Stimulated activated CD4-positive, alpha-beta T cell treated with anti-CD3 and anti-CD28 coated beads, TNF-alpha, amount 100 ng/mL, for 4 hours (primary cell): ENCODE measurements around the gene KHDC4.

Source experiments
- DNase-seq, 3 experiments: peaks; one replicate each; pipeline ENCODE4 v3.0.0-alpha.2; 2020; ENCODE audit warnings: low read depth in 3 of 3

KHDC4 gene

DNA sequence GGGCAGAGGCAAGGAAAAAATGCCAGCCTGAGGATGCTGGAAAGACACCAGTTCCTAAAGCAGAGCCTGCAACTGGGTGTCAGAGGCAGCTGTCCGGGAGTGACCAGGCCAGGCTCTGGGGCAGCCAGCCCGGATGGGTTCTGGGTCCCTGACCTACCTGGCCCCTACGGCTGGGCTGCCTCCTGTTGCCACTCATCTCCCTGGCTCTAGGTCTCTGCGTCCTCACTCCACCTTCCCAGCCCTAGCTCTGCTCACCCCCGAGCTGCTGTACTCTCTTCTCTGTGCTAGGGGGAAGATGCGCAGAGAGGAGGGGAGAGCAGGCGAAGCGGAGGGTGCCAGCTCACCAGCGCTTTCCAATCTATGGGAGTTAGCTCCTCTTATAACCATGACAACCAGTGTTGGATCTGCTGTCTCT, 35.2 kb upstream of the KHDC4 start:
- no peak for DNase-seq

DNA sequence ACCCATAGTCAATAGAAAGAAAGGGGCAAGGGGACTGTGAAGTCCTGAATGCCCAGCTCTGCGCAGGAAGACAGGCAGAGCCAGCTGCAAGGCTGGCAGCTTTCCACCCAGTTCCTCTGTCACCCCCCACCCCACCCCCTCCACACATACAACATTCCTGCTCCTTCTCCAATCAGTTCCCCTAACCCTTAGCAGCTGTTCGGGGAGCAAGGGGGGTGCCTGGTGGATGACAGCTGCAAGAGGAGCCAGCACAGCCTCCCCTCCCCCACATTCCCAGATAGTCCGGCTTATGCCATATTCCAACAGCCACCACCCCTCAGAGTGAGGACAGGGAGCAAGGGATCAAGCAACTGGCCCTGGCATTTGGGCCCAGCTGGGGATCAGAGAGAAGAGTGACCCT, 34.5 kb upstream of the KHDC4 start:
- no peak for DNase-seq

DNA sequence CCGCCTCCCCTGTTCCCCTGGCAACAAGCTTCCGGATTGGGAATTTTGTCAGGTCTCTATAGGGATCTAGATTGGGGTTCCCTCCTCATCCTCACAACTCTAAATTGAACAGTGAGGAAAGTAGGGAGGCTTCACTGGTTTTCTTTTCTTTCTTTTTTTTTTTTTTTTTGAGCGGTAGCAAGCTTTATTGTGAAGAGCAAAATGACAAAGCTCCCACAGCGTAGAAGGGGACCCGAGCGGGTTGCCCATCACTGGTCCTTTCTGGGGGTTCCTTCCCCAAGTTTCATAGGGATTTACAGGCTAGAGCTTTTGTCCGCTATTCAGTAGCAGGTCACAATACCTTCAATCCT, 33.8 kb upstream of the KHDC4 start:
- DNase-seq, result no peak

DNA sequence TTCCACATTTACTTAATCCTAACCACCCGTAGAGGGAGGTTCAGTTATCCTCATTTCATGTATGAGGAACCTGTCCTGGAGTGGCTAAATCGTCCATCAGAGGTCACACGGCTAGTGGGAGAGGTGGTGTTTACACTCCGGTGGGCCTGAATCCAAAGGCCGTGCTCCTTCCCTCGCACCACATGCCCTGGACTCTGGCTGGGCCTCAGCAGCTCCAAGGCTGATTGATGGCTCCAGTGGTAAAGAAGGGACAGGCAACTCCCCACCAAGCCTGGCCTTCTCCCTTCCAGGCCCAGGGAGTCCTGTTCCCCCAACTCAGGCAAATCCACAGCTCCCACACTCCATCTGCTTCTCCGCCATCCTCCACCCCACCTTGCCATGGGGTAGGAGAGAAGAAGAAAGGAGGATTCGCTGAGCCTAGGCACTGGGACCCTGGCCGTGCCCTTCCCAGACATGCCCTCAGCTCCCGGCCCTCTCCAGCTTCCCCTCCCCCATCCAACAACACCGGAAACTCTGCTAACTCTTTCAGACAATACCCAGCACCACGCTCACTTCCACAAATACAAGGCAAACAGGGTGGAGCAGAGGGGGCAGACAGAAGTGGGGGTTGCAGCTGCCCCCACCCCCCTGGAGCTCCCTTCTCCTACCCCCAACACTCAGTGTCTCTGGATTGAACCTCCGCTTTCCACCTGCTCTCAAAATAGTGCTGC, 33.3 kb upstream of the KHDC4 start:
- no peak for DNase-seq

DNA sequence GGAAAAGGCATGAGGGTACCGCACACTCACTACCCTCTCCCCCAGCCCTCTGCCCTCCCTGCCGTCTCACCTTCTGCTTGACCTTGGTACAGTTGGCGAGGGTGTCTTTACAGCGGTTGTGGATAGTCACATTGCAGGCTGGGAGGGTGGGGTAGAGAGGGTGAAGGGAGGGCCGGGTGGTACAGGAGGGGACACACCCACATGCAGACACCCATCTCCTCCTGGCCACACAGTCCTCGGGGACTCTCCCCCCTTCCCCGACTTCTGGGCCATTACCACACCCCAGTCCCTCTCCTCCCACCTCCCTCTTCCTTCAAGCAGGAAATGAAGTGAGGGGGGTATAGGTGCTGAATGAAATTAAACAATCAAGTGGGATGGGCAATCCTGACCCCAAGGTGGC, 32.5 kb upstream of the KHDC4 start:
- DNase-seq, result no peak

DNA sequence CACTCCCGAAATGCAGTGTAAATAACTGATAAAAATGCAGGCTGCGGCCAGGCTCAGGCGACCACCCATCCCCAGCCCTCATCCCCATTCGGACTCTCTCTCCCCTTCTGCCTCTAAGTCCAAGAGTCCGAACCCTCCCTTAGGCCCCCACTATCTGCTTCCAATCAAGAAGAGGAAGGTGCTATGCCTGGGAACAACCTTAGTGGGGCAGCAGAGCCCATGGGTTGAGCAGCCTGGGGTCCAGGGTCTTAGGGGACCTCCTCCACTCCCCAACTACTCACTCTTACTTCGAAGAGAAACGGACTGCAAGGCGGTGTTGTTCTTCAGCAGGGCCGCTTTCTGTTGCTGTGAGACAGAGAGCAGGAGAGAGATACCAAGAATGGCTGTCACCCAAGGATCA, 31.9 kb upstream of the KHDC4 start:
- no peak for DNase-seq

DNA sequence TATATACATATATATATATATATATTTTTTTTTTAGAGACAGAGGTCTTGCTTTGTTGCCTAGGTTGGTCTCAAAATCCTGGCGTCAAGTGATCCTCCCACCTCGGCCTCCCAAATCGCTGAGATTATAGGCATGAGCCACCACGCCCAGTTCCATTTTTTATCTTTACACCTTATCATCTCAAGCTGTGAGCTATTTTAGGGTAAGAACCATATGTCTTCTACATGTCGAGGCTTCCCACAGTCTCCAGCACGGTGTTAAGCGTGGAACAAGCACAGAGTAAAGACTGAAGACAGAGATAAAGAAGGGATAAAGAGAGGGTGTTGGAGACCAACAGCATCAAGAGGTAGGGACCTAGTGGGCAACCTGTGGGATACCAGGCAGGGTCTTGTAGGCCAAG, 30.0 kb upstream of the KHDC4 start:
- no peak for DNase-seq

DNA sequence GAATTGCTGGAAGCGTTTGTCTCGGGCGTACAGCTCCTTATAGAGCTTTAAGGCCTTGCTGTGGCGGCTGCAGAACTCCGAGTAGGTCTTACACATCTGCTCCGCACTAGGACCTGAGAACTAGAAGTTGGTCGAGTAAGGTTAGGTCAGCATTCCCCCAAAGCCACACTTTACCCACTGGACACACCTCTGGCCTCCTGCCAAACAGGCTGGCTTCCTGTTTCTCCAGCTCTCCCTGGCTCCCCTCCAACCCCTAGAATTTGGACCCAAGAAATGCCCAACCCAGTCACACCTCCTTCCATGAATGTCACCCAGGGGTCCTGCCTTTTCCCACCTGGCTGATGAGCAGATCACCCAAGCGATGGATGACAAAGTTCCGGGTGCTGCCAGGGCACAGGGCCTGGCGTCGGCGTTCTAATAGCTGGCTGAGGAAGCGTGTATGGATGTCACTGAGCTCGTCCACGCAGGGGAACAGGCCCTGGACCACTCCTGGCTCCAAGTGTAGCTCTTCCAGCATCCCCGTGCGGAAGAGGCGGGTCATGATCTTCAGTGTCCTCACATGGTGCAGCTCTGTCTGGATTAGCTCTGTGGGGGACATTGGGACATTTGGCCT, 28.5 kb upstream of the KHDC4 start:
- DNase-seq, result no peak

DNA sequence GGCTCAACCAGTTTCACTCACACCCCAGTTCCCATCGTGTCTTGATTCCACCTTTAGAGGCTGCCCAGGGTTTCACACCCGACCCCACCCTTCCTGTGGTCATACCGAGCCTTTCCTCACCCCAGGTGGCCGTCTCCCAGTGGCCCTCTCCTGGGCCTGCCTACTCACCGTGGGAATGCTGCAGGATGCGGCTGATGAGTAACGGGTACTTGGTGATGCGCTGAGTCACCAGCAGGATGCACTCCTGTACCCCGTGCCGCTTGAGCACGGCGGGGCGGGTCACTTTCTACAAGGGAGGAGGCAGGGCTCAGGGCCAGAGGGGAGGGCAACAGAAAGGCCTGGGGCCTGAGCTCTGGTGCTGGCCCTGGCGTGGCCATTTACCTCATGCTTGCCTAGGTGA, 27.7 kb upstream of the KHDC4 start:
- no peak for DNase-seq

DNA sequence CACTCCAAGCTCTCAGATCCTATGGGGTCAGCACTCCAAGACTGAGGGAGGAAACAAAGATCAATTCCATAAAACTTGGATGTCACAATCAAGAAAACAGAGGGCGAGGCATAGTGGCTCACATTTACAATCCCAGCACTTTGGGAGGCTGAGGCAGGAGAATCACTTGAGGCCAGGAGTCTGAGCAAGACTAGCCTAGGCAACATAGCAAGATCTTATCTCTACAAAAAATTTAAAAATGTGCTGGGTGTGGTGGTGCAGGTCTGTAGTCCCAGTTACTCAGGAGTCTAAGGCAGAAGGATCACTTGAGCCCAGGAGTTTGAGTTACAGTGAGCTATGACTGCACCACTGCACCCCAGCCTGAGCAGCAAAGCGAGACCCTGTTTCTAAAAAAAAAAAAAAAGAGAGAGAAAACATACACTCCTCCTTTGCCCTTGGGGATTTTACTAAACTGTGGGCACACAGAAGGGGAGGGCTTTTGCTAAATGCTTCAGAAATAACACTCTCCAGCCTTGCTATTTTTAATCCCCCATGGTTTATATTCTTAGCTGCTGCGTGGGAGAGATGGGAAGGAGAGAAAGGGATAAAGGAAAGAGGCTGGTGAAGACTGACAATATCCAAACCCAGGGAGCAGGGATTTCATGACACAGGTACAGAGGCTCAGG, 26.0 kb upstream of the KHDC4 start:
- no peak for DNase-seq

DNA sequence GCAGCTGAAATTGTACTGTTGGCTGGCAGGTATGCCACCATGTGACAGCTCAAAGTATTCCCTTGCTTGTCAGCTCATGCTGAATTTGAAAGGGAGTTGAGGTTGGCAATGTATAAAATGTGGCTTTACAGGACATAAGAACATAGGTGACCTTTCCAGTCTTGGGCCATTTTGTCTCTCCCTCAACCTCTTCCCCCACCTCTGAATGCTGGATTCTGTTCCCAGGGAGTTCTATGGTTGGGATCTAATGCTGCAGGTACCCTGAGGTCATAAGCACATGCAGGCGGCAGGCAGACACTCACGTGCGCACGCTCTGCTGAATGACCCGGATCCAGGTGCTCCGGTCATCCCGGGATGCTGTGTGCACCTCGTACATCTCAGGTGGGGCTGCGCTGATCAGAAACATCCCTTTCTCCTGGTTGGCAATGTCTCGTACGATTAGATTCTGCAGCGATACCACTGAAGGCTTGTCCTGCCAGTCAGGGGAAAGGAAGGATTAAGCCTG, 23.2 kb upstream of the KHDC4 start:
- no peak for DNase-seq

DNA sequence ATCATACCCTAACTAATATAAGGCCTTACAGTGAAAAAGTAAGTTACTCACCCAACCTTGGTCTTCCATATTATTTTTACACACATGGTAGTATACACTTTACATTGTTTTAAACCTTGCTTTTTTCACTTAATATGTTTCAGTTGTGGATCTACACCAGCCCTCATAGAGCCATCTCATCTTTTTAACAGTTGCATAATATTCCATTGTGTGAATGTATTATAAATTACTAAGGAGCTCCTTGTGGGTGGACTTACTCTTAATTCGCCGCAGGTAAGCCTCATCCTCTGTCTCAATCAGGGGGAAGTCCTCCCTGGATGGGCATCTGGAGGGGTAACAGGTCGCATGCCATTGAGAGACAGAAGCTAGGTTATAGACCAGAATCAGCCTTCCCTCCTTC, 20.4 kb upstream of the KHDC4 start:
- no peak for DNase-seq

DNA sequence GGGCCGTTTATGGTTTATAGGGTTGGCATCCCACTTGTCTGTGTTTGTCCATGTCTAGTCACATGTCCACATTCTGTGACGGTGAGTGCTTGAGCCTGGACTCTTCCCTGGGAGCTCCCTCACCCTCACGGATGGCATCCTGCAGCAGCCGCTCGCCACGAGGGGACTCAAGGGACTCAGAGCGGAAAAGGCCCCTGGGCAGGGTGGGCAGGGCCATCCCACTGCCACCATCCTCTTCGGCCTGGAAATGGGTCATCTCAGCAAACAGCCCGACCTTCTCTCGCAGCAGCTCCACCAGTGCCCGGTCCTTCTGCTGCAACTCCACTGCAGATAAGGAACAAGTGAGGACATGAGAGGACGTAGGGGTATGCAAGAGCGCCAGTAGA, 18.3 kb upstream of the KHDC4 start:
- no peak for DNase-seq

DNA sequence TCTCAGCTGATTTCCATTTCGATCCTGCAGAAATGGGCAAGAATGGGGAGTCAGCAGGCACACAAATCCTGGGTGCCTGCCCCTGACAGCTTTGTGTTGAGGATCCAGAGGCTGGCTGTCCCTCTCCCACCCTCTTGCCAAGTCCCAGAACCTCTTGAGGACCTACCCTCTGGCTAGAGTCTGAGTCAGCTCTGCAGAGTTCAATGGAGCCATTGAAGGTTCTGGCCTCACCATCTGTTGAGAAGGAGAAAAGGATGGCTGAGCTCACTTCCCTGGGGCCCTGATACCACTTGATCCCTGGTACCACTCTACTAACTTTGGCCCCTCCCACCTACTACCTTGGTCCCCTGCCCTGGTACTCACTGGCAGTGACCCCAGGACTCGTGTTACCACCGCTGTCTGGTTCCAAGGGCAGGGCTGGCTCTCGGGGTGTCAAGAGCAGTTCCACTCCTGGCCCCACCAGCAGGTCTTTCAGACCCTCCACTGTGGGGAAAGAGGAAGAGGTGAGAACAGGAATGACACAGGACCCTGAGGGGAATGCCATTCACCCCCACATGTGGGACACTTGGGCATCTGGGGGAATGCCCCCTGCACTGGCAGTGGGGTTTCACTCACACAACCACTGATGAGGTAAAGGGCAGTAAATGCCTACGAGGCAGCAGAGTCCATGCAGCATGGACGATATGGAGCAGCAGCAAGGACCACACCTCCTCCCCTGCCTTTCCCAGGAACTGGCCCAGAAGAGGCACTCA, 17.7 kb upstream of the KHDC4 start:
- no peak for DNase-seq

DNA sequence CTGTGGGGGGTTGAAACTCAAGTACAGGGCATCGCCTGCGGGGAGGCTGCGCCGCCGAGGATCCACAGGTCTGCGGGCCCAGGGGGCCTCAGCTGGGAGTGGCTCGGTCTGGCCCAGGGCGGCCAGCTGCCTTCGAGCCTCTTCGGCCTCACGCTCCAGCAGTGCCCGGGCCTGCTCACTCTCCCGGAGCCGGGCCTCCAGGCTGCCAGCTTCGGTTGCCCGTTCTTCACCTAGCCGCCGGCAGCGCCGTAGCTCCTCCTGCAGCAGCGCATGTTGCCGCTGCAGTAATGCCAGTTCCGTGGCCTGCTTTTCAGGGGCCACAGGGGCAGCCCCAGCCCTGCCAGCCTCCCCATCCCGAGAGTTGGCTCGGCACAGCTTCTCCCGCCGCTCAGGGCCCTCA, 16.6 kb upstream of the KHDC4 start:
- DNase-seq, result no peak

DNA sequence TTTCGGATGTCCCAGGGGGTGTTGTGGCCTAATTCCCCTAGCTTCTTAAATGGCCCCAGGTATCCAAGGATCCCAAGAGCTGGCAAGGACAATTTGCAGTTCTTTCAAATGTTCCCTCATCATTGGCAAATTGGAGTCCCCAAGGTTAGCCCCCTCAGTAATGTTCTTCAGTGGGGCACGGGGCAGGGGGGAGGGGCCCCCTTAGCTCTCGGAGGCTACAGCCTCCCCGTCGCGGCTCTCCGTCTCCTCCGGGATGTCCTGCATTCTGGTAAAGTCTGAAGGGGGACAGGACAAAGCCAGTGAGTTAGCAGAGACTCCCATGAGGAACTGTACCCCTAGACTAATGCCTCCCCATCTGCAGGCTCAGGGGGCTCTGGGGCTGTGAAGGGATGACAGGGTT, 13.5 kb upstream of the KHDC4 start:
- DNase-seq, result no peak

DNA sequence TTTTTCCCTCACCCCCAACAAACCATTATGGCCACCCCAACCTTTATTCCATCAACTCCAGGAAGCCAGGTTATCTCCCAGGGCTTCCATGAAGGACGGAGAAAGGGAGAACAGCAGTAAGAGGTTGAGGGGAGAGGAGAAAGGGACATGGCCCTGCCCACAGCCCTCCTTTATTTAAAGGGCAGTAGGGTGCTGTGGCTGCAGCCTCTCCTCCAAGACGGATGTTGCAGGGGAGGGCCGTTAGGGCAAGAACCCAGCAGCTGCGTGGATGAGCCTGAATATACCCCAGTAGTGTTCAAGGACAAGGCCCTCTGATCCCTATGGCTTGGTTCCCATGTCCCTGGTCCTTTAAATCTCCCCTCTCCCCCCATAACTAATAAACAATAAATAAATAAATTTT, 13.1 kb upstream of the KHDC4 start:
- DNase-seq, result no peak

DNA sequence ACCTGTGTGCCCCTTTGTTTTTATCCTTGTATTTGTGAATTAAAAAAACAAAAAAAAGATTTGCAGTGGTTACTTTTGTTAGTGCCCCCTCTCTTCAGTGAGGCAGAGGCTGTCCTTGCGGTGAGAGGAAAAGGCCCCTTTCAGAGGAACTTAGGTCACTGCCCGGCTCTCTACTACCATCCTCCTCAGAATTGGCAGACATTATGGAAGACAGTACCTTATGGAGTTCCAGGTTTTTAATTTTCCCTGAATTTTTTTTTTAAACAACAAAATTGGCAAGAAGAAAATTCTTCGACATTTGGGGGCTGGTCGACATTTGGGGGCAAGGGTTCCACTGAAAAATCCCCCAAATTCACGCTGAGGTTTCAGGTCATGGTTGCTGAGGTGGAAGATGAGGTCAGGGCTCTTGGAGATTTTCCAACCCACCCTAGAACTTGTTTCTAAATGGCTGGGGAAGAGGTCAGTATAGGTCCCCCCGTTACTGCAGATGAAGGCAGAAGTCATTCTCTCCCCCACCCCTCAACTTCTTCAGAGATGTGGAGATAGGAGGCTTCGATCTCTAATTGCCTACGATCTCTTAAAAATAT, 12.5 kb upstream of the KHDC4 start:
- DNase-seq, result no peak

DNA sequence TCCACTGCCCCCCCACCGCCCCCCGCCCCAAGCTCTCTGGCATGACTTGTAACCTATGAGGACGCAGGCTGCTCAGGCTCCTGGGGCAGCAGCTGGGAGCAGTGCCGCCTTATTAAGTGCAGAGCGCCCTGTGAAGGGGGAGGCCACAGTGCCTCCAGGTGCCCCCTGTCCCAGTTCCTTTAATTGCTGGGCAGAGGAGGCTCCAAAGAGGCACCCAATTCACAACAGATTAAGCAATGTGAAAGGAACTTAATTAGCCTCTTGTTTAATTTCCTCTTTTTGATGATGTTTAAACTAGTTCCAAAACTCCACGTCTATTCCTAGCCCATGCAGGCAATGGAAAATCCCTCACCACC, 10.2 kb upstream of the KHDC4 start:
- no peak for DNase-seq

DNA sequence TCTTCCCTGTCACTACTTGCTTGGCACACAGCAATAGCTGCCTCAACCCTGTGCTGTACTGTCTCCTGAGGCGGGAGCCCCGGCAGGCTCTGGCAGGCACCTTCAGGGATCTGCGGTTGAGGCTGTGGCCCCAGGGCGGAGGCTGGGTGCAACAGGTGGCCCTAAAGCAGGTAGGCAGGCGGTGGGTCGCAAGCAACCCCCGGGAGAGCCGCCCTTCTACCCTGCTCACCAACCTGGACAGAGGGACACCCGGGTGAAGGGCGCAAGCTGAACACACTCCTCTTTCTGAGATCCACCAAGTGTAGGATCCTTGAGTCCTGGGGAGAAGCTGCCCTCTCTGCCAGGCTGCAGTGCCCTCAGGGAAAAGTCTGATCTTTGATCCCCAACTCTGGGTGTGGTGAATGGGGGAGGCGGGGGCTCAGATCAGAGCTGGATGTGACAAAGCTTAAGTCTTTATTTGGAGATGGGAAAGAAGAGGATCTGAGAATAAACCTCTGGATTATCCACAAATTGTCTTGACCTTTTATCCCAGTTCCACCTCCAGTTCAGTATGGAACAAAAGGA, 8.4 kb upstream of the KHDC4 start:
- no peak for DNase-seq

DNA sequence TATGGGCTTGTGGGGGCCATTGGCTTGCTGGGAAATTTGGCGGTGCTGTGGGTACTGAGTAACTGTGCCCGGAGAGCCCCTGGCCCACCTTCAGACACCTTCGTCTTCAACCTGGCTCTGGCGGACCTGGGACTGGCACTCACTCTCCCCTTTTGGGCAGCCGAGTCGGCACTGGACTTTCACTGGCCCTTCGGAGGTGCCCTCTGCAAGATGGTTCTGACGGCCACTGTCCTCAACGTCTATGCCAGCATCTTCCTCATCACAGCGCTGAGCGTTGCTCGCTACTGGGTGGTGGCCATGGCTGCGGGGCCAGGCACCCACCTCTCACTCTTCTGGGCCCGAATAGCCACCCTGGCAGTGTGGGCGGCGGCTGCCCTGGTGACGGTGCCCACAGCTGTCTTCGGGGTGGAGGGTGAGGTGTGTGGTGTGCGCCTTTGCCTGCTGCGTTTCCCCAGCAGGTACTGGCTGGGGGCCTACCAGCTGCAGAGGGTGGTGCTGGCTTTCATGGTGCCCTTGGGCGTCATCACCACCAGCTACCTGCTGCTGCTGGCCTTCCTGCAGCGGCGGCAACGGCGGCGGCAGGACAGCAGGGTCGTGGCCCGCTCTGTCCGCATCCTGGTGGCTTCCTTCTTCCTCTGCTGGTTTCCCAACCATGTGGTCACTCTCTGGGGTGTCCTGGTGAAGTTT, 7.8 kb upstream of the KHDC4 start:
- DNase-seq, result no peak
